Measurements from ENCODE around the gene NR1I3. TPM values are rescaled to one million over a fixed set of nuclear protein-coding genes. Genes with fewer than 3 reads are reported as not detected.

The NR1I3 gene
- total RNA-seq, 4 donors from 2014 or later = not detected

DNA sequence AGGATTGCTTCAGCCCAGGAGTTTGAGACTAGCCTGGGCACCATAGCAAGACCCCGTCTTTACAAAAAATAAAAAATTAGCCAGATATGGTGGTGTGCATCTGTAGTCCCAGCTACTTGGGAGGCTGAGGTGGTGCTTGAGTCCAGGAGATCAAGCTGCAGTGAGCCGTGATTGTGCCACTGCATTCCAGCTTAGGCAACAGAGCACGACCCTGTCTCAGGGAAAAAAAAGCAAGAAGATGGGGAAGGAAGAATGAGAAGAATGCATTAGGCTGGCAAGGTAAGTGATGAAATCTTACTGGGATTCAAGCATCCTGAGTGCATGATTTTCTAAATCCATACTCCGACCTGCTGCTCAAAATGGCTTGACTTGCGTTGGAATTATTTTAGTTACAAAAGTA is 27.3 kb upstream of the NR1I3 start:
- Histone ChIP-seq H3K27ac (no peak overlapping the region), H3K4me3 (no peak overlapping the region), H3K36me3 (no peaks in the 10 kb centered on the region), H3K9me3 (no peaks in the 10 kb centered on the region), H3K27me3 (peaks cover 14% of the 10 kb centered on the region), H3K4me1 (peaks cover 0 to 37% (median 7%) of the 10 kb centered on the region in 3 donors)
- WGBS, 2 donors (ENCODE audit: low coverage in 1 of 2) = 73 to 83% methylated on average over 3 to 5 of the region's 5 CpGs
- no peak for ATAC-seq
- TF ChIP-seq EP300 (IDR thresholded peaks at IDR 0.05) (no peak), POLR2A (IDR thresholded peaks at IDR 0.05) (no peak), POLR2AphosphoS5 (IDR thresholded peaks at IDR 0.05) (no peak)
- TF ChIP-seq, protein P1, sequence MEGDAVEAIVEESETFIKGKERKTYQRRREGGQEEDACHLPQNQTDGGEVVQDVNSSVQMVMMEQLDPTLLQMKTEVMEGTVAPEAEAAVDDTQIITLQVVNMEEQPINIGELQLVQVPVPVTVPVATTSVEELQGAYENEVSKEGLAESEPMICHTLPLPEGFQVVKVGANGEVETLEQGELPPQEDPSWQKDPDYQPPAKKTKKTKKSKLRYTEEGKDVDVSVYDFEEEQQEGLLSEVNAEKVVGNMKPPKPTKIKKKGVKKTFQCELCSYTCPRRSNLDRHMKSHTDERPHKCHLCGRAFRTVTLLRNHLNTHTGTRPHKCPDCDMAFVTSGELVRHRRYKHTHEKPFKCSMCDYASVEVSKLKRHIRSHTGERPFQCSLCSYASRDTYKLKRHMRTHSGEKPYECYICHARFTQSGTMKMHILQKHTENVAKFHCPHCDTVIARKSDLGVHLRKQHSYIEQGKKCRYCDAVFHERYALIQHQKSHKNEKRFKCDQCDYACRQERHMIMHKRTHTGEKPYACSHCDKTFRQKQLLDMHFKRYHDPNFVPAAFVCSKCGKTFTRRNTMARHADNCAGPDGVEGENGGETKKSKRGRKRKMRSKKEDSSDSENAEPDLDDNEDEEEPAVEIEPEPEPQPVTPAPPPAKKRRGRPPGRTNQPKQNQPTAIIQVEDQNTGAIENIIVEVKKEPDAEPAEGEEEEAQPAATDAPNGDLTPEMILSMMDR (IDR thresholded peaks at IDR 0.05) = no peak

DNA sequence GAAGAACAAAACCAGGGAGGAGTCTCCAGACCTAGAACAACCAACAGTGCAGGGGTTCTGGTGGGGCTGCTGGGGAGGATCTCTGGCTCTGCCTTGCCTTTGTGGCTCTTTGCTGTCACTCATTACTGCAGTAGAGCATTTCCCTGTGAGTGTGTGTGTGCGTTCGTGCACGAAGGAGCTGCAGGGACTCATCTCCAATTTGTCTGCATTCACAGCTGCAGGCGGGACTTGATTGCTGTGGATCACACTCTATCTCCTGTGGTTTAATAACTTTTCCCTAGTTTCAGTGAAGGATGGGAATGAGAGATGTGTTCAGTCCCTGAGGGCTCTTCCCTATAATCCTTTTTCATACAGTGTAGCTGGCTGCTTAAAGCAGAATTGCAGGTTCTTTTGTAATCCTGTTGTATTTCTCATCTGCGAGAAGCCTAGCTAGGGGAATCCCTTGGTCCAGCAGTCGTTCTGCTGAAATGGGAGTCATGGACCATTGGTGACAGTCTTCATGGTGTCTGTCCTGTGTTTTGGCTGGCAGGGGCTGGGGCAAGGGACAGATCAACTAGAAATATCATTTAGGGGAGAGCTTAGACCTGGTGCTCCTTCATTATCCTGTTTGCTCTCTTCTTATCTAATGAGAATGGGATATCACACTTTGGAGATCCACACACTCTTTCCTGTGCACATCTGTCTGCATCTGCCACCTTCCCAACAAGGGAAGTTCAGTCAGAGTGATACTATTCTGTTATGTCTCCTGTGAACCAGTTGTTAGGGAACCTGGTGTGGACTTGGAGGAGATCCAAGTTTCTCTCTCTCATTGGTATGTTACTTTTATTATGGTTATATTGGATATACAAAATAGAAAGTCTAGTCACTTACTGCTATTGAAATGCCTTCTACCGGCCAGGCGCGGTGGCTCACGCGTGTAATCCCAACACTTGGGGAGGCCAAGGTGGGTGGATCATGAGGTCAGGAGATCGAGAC is 23.5 kb upstream of the NR1I3 start:
- Histone ChIP-seq H3K27me3 (peaks cover 46% of the 10 kb centered on the region), H3K4me1 (peaks cover 0 to 48% (median 14%) of the 10 kb centered on the region in 3 donors), H3K4me3 (no peak overlapping the region), H3K27ac (peak overlapping the region in 2 of 4 donors; percentile 0 to 20), H3K36me3 (no peaks in the 10 kb centered on the region), H3K9me3 (peaks cover 0 to 12% (median 0%) of the 10 kb centered on the region in 3 donors)
- no peak for TF ChIP-seq POLR2AphosphoS5 (IDR thresholded peaks at IDR 0.05)
- TF ChIP-seq EP300 (IDR thresholded peaks at IDR 0.05) = no peak
- TF ChIP-seq POLR2A (IDR thresholded peaks at IDR 0.05) = no peak
- TF ChIP-seq, protein P1 (IDR thresholded peaks at IDR 0.05) = no peak
- ATAC-seq = no peak
- 43 to 59% methylated on average over 5 to 7 of the region's 12 CpGs for WGBS, 2 donors (ENCODE audit: low coverage in 1 of 2)

DNA sequence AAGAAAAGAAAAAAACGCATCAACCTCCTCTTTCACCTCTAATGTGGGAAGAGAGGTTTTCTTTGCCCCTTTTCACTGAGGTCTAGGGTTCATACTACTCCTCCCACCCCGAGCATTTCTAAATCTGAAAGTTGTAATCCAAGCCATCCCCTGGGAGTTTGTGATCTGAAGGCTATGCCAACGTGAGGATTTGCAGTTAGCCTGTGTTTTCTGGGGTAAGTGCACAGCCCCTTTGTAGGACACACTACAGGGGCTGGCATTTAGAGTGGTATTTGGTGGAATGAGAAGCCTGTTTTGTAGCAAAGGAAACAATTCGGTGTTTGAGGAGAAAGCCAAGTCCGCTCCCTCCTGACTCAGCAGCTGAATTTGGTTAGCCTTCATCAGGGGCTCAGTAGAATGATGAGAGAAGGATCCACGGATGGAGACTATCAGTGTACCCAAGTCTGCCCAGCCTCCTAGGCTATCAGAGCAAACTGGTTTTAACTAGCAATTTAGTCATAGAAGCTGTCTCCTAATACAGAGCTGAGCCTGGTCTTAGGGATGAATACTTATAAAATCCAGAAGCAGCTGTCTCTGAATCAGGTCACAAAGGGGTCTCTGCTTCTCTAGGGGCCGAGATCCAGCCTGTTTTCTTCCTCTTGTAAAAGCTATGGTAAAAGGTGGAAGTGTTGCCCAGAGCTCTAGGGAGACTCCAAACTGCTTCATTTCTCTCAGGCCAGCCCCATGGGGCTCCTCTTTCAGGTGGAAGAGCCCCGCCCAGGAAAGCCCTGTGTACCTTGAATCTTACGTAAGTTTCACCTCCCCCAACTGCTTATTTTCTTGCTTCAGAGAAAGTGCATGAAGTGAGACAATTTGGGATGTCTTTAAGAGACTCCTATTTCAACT is 22.6 kb upstream of the NR1I3 start:
- TF ChIP-seq, protein P1 (IDR thresholded peaks at IDR 0.05) = no peak
- TF ChIP-seq EP300 (IDR thresholded peaks at IDR 0.05) (no peak), POLR2AphosphoS5 (IDR thresholded peaks at IDR 0.05) (no peak), POLR2A (IDR thresholded peaks at IDR 0.05) (no peak)
- Histone ChIP-seq H3K27ac (peak overlapping the region in 2 of 4 donors; percentile 20 to 44), H3K9me3 (peaks cover 0 to 18% (median 0%) of the 10 kb centered on the region in 3 donors), H3K4me1 (peaks cover 0 to 39% (median 8%) of the 10 kb centered on the region in 3 donors), H3K36me3 (no peaks in the 10 kb centered on the region), H3K27me3 (peaks cover 46% of the 10 kb centered on the region), H3K4me3 (no peak overlapping the region)
- no peak for ATAC-seq
- WGBS, 2 donors (ENCODE audit: low coverage in 1 of 2) = 26 to 33% methylated on average over 6 to 8 of the region's 9 CpGs

DNA sequence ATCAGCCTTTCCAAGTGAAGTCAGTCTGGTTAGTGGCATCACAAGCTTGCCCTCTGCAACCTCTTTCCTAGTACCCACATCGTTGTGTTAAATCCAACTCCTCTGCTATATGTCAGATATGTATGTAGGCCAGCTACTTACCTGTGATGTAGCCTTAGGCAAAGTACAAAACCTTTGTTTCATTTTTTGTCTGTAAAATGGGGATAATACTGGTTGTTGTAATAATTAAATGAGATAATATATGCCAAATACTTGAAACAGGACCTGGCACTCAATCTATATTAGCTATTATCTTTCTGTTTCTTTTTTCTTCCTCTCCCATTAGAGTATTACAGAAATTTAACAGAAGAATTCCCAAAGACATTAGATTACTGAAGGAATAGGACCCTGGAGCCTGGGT is 21.8 kb upstream of the NR1I3 start:
- Histone ChIP-seq H3K36me3 (no peaks in the 10 kb centered on the region), H3K9me3 (peaks cover 0 to 18% (median 0%) of the 10 kb centered on the region in 3 donors), H3K27me3 (peaks cover 46% of the 10 kb centered on the region), H3K27ac (peak overlapping the region in 2 of 4 donors; percentile 20 to 78), H3K4me1 (peaks cover 0 to 39% (median 8%) of the 10 kb centered on the region in 3 donors), H3K4me3 (no peak overlapping the region)
- TF ChIP-seq, protein P1 (IDR thresholded peaks at IDR 0.05) = no peak
- TF ChIP-seq POLR2AphosphoS5 (IDR thresholded peaks at IDR 0.05) = no peak
- no peak for TF ChIP-seq EP300 (IDR thresholded peaks at IDR 0.05)
- no peak for TF ChIP-seq POLR2A (IDR thresholded peaks at IDR 0.05)
- ATAC-seq = no peak
- 45 to 57% methylated on average over 1 of the region's 1 CpG for WGBS, 2 donors (ENCODE audit: low coverage in 1 of 2)

Data from gastroesophageal sphincter (tissue), 4 donors.